RWPE2 (cell line): Measurements from ENCODE around the gene POLD3.
A peak's percentile ranks its signal among the peaks of the same experiment; 100 is the strongest.

ENCODE experiments used
- ATAC-seq: fragments of 200-7000 bp; cut with Tn5 transposase; 3 replicates; pipeline ENCODE4 v1.9.1; 2021; ENCODE audit warnings: low read depth
- DNase-seq: peaks from one replicate; pipeline ENCODE4 v3.0.0-alpha.2; 2020; ENCODE audit warnings: low spot score
- H3K27ac ChIP-seq: fragments of 450-650 bp; 2 replicates; pipeline ENCODE4 v1.5.1; 2017; ENCODE audit warnings: mild to moderate bottlenecking; ENCODE audit not compliant: poor library complexity, severe bottlenecking
- H3K27me3 ChIP-seq: fragments of 250-450 bp; sonication (Bioruptor Pico); 2 replicates; pipeline ENCODE4 v1.5.1; 2021; ENCODE audit warnings: mild to moderate bottlenecking, moderate library complexity; ENCODE audit not compliant: insufficient read depth, poor library complexity, severe bottlenecking
- H3K36me3 ChIP-seq: fragments of 250-450 bp; sonication (Bioruptor Pico); 2 replicates; pipeline ENCODE4 v1.5.1; 2020; ENCODE audit warnings: low read depth, mild to moderate bottlenecking, moderate library complexity
- H3K4me1 ChIP-seq: fragments of 250-450 bp; sonication (Bioruptor Pico); 2 replicates; pipeline ENCODE4 v1.5.1; 2021; ENCODE audit warnings: mild to moderate bottlenecking, moderate library complexity; ENCODE audit not compliant: insufficient read depth, poor library complexity, severe bottlenecking
- H3K4me3 ChIP-seq: fragments of 250-450 bp; sonication (Bioruptor Pico); 2 replicates; pipeline ENCODE4 v1.5.1; 2021; ENCODE audit warnings: mild to moderate bottlenecking, moderate library complexity; ENCODE audit not compliant: severe bottlenecking
- H3K9me3 ChIP-seq: fragments of 250-450 bp; sonication (Bioruptor Pico); 2 replicates; pipeline ENCODE4 v1.5.1; 2021; ENCODE audit warnings: mild to moderate bottlenecking, moderate library complexity; ENCODE audit not compliant: severe bottlenecking
- TF ChIP-seq, protein P1 (sequence below): fragments of 450-650 bp; IDR thresholded peaks from one replicate; pipeline ENCODE4 v1.5.1; 2017; ENCODE audit warnings: mild to moderate bottlenecking, moderate library complexity; ENCODE audit not compliant: poor library complexity, severe bottlenecking

POLD3 gene

DNA sequence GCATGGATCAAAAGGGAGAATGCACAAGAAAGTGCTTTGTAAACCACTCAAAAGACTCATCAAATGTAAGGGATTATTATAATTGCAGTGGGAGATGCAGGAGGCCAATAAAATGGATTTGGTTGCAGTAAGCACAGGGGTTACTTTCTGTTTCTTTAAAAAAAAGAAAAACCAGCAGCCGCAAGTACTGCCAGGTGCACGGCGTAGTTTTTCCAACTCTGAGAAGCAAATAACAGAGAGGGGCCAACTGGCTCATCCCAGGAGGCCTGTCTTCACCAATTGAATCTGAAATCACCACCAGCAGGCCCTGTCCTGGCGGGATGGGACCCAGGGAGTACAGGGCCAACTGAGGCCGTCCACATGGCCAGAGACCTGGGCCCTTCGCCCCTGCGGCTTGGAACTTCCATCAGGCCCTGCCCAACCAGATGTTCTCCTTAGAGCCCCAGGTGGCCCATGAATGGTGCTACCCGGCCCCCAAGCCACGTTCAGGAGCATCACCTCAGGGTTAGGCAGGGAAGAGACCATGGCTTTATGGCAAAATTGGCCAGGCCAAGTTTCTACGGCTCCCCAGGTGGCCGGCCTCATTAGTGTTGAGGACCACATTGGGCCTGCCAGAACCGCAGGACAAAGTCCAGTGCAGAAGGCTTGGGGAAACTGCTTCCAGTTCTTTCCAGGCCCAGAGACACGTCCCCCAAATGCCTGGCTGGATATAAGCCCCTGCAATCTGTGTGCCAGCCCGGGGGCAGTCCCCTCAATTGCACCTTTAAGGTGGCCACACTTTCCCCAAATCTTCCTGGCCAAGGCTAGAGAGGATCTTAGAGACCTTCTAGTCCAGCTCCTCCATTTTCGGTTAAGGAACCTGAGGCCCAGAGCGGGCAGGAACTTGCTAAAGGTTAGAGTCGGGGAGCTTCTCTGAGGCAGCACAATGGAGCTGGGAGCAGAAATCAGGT, 77.1 kb downstream of the POLD3 start:
- H3K27ac ChIP-seq = no peak overlapping the region
- ATAC-seq (no peak), DNase-seq (no peak)
- no peaks in the 10 kb centered on the region for H3K27me3 ChIP-seq
- TF ChIP-seq, protein P1, sequence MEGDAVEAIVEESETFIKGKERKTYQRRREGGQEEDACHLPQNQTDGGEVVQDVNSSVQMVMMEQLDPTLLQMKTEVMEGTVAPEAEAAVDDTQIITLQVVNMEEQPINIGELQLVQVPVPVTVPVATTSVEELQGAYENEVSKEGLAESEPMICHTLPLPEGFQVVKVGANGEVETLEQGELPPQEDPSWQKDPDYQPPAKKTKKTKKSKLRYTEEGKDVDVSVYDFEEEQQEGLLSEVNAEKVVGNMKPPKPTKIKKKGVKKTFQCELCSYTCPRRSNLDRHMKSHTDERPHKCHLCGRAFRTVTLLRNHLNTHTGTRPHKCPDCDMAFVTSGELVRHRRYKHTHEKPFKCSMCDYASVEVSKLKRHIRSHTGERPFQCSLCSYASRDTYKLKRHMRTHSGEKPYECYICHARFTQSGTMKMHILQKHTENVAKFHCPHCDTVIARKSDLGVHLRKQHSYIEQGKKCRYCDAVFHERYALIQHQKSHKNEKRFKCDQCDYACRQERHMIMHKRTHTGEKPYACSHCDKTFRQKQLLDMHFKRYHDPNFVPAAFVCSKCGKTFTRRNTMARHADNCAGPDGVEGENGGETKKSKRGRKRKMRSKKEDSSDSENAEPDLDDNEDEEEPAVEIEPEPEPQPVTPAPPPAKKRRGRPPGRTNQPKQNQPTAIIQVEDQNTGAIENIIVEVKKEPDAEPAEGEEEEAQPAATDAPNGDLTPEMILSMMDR = no peak
- H3K9me3 ChIP-seq = no peaks in the 10 kb centered on the region
- peaks cover 23% of the 10 kb centered on the region for H3K4me1 ChIP-seq
- H3K36me3 ChIP-seq = no peaks in the 10 kb centered on the region
- no peak overlapping the region for H3K4me3 ChIP-seq

DNA sequence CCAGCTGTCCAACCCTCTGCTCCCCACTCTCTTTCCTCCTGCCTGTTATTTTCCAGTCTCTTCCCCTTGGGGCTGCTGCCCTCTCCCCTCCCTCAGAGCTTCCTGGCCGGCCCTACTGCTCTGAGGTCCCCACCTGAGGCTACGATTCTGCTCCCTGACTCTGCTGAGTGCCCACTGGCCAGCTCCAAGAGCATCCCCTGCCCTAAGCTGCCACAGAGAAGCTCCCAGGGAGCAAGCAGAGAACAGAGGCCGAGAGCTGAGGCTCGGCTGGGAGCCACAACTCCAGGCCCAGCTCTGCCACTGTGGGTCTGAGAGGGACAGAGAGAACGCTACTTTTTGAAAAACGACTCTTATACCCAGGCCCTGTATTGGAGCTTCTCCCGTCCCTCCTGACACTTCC, 77.8 kb downstream of the POLD3 start:
- Histone ChIP-seq H3K27ac (no peak overlapping the region), H3K36me3 (no peaks in the 10 kb centered on the region), H3K9me3 (no peaks in the 10 kb centered on the region), H3K4me3 (no peak overlapping the region), H3K4me1 (peaks cover 23% of the 10 kb centered on the region), H3K27me3 (no peaks in the 10 kb centered on the region)
- ATAC-seq = no peak
- TF ChIP-seq, protein P1 = no peak
- no peak for DNase-seq

DNA sequence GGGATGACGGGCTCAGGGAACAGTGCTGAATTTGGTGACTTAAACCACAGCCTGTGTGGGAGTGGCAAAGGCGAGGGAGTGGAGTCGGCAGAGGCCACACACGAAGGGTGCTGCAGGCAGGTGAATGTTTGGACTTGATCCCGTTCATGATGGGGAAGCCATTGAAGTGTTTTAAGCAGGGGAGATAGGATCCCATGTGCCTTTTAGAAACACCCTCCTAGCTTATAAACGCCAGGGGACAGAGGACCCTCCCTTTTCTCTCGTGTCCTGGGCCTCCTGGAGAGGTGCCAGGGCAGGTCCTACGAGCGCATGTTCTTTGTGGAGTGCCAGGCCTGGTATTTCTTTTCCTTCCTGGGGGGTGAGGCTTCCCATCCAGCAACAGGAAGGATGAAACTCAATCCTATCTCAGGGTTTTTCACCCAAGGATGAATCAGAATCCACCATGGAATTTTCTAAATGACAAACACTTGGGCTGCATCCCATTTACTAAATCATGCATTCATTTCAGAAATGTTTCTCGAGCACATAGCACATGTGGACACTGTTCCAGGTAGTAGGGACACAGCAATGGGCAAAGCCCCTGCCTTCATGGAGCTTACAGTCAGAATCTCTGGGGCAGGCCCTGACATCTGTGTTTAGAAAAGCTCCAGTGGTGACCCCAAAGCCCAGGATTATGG, 79.3 kb downstream of the POLD3 start:
- TF ChIP-seq, protein P1 = no peak

DNA sequence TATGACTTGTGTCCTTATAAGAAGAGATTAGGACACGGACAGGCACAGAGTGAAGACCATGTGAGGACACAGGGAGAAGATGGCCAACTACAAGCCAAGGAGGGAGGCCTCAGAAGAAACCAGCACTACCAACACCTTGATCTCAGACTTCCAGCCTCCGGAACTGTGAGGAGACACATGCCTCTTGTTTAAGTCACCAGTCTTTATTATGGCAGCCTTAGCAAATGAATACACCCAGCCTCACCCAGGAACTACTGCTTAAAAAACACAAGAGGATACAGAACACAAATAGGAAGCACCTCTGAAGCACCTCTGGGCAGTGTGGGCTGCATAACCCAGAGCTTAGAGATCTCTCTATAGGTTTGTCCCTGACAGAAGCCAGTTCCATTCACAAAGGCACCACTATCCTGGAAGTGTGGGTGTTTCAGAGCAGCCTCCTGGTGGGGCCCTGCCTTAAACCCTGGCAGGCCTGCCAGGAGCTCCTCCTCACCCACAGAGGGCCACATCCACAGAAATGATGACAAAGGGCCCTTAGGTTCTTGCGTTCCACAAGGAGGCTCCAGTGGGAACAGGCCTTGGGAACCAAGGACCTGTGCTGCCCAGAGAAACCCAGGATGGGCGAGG, 80.1 kb downstream of the POLD3 start:
- Histone ChIP-seq H3K4me3 (no peak overlapping the region), H3K27ac (peak overlapping the region; percentile 81), H3K9me3 (no peaks in the 10 kb centered on the region), H3K27me3 (no peaks in the 10 kb centered on the region), H3K36me3 (no peaks in the 10 kb centered on the region), H3K4me1 (peaks cover 23% of the 10 kb centered on the region)
- TF ChIP-seq, protein P1 = no peak
- DNase-seq (no peak), ATAC-seq (peak; percentile 6)

More for the DNA sequence above, 79.3 kb downstream of the POLD3 start:
- peak overlapping the region; percentile 81 for H3K27ac ChIP-seq
- peaks cover 23% of the 10 kb centered on the region for H3K4me1 ChIP-seq
- H3K4me3 ChIP-seq = no peak overlapping the region
- H3K36me3 ChIP-seq = no peaks in the 10 kb centered on the region
- DNase-seq (no peak), ATAC-seq (no peak)
- no peaks in the 10 kb centered on the region for H3K27me3 ChIP-seq
- H3K9me3 ChIP-seq = no peaks in the 10 kb centered on the region
